GM19463 (cell line): ENCODE measurements around the gene CD58.

Experiments
- ATAC-seq: cut with Tn5 transposase; IDR thresholded peaks from one replicate; pipeline ENCODE4 v1.9.1; 2021; ENCODE audit warnings: mild to moderate bottlenecking, moderate library complexity; ENCODE audit not compliant: unreplicated experiment

The CD58 gene

DNA sequence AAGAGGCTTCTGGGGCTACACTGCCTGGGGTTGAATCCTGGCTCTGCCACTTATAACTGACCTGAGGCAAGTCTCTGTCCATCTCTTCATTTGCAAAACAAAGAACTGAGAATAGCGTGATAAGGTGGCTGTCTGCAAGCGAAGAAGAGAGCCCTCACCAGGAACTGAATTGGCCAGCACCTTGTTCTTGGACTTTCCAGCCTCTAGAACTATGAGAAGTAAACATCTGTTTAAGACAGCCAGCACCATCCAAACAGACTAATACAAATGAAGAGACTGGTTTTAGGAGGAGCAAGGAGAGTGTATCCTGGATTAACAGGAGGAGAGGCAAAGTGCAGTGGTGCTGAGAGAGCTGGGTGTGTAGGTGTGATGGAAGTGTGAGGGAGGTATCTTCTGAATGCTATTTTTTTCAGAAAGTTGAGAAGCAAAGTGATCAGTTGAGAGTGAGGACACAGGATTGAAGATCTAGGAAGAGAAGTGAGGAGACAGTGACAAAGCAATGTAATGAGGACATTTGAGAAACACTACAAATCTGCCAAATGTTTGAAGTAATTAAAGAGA lies 59.3 kb downstream of the CD58 start:
- ATAC-seq = no peak

DNA sequence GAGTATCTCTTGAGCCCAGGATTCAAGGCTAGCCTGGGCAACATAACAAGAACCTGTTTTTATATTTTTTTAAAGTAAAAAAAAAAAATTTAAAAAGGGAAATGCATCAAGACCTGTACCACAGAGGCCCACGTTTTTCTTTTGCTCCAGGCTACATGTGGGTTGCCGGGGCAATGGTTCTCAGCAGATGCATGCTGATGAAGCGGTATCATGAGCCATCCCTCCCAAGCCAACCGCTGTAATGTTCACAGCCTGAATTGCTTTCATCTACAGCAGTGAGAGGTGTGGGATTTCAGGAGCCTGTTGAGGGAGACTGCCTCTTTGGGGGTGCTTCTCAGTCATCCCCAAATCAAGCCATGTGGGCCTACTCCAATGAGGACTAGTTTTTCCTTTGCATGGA lies 60.5 kb downstream of the CD58 start:
- ATAC-seq = no peak

DNA sequence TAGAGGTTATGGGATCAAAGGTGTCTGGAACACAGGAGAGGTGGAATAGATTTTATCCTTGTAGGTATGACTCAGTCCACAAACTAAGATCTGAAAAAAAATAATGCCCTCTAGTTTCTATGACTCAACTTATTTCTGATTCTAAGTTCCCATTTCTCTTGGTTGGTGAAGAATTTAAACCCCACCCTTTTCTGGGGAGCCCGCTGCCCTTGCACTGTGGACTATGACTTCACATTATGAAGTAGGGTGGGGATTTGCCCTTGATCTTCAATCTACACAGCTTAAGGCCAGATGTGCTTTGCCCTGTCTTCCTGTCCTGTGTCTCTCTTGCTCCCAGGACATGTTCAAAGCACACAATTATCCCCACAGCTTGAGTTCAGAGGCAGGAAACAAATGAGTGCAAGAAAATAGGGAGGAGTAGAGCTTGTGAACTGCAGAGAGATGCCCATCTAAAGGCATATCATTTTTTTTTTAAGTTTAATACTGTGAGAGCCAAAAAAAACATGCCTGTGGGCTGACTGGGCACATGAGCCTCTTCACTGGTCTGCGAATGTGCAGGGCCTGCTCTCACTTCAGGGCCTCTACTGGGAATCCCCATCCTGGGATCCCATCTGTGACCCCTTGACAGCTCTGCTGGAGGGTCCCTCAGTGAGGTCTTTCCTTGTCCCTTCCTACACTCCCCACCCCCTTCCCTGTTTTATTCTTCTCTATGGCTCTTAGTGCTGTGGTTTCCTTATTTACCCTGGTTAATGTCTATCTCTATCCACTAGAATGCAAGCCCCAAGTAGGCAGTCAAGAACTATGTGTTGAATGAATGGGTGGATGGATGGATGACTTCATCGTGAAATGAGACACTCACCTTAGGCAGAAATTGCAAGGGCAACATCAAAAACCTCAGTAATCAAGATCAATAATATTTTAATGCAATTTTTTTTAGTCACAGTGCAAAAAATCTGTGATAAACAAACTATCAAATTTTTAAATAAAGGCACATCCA lies 61.5 kb downstream of the CD58 start:
- peak; percentile 44 for ATAC-seq

GRCh38 chr1:116508085-116508983 lies 62.5 kb downstream of the CD58 start:
- no peak for ATAC-seq

DNA sequence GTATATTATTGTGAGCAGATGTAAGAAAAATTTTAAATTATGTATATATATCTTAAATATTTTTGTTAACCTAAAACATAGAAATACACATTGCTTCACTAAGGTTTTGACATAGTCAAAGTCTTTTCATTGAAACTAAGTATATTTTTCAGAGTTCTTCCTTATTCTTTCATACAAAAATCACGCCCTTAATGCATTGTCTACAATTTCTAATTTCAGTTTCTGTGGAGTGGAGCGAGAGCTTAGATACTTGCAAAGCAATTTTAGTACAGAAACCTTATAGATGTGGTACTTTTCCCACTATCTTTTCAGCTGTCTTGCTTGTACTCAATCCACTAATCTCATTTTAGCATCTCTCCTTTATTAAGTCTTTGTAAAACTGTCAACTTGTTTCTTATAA lies 63.2 kb downstream of the CD58 start:
- ATAC-seq = no peak

- no peak for ATAC-seq
Measured at GRCh38 chr1:116506132-116507004, 64.5 kb downstream of the CD58 start.

DNA sequence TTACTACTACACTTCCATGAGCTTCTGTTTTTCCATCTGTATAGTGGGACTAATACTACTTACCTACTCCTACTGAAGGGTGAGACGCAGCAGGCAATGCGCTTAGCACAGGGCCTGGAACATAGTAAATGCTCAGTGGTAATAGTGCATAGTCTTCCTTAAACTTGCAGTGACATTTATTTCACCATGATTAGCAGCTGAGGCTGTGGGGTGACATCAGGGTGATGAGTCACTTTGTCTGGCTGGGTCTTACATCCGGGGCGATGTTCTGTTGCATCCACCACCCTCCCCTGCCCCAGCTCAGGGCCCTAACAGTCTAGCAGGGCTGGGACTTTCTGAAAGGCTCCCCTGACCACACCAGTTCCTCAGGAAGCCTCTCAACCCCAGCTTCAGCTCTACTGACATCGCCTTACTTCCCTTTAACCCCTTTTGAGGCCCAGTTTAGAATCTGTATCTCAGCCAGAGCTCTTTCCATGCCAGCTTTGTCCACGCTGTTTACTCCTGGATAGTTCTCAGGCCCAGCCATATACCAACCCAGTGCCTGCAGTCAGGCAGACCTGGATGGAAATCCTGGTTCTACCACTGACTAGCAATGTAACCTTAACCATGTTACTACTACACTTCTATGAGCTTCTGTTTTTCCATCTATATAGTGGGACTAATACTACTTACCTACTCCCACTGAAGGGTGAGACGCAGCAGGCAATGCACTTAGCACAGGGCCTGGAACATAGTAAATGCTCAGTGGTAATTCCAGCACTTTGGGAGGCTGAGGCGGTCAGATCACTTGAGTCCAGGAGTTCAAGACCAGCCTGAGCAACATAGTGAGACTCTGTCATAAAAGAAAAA lies 66.3 kb downstream of the CD58 start:
- peak; percentile 83 for ATAC-seq

DNA sequence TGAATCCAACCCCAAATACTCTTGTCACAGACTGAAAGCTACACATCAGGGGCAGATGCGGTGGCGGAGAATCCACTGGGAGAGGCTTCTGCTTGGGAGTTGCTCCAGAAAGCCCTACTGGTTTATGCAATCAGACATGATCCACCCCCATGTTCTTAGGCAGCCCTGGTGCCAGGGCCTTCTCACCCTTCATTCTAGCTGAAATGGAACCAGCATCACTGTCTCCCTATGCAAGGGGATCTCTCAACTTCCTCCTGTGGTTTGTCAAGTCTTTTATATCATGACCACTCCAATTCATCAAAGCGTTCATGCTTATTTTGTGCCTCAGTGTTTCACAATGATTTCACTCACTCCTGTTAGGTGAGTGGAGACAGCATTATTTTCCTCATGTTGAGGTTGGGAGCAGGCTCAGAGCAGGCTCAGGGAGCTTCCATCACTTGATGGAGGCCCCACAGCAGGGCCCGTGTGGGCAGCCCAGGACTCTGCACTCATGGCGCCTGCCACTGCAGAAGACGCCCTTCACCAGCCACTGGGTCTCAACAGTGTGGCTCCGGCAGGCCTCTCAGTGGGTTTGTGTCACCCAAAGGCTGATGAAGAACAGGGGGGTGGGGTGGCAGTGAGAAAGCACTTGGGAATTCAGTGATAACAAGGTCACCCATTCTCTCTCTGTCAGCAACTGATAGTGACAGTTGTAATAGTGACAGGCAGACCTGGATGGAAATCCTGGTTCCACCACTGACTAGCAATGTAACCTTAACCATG lies 67.1 kb downstream of the CD58 start:
- ATAC-seq = peak; percentile 0

DNA sequence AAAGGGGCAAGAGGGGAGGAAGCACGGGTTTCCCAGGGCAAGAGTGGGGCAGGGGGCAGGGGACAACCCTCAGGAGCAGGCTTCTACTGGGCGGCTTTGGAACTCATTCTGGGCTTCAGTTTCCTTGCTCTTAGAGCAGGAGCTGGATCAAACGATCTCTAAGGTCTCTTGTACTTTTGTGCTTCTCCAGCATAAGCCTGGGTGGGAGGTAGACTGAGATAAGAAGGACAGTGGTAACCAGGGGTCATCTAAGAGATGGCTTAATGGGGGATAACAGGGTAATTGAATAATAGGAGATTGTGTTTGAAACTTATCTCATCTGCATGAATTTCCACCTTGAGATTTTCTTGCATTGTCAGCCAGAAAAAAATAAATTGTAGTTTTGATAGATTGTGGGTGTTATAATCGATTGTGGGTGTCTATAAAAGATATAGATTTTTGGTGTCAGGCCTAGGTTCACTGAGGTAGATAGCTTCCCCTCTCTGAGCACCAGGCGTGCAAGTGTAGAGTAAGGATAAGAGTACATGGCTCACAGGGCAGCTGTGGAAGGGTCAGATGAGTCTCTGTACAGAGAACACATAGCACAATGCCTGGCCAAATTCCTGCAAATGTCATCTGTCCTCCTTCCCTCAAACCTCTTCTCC lies 68.0 kb downstream of the CD58 start:
- ATAC-seq = no peak

DNA sequence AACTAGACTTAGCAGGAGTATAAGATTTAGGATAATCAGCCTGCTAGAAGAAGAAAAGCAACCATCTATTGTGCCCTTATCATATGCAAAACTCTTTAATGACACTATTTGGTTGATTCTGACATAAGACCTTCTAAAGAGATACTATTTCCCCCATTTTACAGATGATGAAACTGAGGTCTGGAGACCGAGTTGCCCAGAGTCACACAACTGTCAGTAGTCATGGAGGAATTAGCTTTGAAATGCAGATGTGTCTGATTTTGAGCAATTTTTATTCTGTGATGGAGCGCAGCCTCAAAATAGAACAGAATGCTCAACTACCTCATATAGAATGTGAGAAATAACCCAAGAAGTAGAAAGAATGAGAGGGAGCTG lies 69.0 kb downstream of the CD58 start:
- no peak for ATAC-seq

- ATAC-seq = no peak
Measured at GRCh38 chr1:116501125-116501869, 69.5 kb downstream of the CD58 start.

- ATAC-seq = no peak
Measured at GRCh38 chr1:116498789-116499628, 71.8 kb downstream of the CD58 start.

DNA sequence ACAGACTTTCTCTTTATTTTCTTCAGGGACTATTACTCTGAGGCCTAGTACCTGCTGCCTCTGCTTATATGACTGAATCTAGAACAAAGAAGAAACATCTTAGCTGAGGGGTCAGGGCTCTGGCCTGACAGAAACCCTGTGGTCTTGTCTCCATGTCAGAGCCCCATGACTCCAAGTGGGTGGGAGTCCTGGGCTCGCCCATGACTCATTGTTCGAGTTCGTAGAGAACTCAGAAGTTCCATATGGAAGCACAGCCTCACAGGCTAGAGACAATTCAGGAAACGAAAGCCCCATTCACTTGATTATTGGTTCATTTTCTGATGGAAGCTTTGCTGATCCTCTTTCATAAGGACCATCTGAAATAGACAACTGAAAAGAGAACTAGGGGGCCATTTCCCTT lies 73.2 kb downstream of the CD58 start:
- no peak for ATAC-seq

- no peak for ATAC-seq
Measured at GRCh38 chr1:116496898-116497297, 73.9 kb downstream of the CD58 start.

DNA sequence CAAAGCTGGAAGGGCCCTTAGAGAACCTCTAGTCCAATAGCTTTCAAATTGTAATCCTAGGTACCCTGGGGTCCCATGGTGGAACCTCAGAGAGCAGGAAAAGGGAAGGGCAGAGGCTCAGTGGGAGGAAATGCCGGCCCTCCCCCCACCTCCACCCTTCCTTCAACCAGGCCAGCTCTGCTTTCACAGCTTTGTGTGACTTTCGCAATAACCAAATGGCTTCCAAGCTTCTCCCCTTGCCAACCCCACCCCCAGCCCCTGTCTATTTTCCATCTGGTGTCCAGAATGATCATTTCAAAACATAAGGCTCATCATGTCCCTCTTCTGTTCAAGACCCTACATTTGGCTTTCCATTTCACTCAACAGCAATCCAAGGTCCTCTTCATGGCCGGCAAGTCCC lies 74.4 kb downstream of the CD58 start:
- ATAC-seq = no peak

- no peak for ATAC-seq
Measured at GRCh38 chr1:116495535-116495934, 75.3 kb downstream of the CD58 start.

GRCh38 chr1:116494745-116495144 lies 76.1 kb downstream of the CD58 start:
- no peak for ATAC-seq
